Measurements from ENCODE around the gene TMPRSS5. TPM values are rescaled to one million over a fixed set of nuclear protein-coding genes. Genes with fewer than 3 reads are reported as not detected.
"Not testable (repeated sequence)": the region's sequence is repeated elsewhere in the genome, so short reads cannot be mapped to it uniquely, and the experiment has no call there.

TMPRSS5 gene
- 2.0 TPM for total RNA-seq

DNA sequence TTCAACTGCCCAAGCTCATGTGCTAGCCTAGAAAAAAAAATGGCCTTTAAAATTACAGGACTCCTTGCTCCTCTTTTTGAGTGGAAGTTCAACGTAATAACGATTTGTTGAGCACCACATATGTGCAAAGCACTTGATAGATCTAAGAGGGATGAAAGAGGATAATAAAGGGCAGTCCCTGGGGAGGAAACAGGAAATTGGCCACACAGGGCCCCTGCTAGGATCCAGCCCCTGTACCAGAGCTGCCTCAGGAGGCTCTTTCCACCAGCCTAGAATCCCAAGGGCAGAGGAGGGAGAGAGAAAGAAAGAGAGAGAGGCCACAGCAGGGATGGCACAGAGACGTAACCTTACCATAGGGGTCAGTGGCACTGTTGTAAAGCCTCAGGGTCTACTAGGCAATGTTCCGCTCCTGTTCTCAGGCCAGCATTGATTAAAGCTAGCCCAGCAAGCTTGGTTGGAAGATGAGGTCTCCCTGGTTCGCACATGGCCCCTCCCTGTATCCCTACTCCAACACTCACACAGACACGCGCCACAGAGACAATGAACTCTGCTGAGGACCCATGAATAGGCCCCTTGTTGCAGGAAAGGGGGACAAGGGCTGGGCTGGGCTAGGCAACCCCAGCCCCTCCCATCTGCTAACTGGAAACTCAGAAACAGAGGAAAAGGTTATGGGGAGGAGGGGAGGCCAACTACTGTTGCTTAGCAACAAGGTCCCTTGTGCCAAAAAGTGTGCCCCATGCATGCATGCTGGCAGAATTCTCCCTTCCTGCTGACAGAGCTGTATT, at the start of gene TMPRSS5:
TMPRSS5 (minus strand) TSS at position 438 of the 785 bp plus-strand sequence; CDS start at position 354, 84 bp downstream.
- DNase-seq (ENCODE audit: low spot score): no peak

DNA sequence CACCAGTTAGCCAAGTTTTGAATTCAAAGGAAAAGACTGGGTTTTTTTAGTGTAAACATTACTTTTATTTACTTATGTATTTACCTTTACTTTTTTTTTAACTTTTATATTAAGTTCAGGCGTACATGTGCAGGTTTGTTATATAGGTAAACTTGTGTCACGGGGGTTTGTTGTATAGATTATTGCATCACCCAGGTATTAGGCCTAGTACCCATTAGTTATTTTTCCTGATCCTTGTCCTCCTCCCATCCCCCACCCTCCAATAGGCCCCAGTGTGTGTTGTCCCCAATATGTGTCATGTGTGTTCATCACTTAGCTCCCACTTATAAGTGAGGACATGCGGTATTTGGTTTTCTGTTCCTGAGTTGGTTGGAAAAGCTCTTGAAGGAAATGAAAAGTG, 46.8 kb upstream of the TMPRSS5 start:
- DNase-seq (ENCODE audit: low spot score): no peak

DNA sequence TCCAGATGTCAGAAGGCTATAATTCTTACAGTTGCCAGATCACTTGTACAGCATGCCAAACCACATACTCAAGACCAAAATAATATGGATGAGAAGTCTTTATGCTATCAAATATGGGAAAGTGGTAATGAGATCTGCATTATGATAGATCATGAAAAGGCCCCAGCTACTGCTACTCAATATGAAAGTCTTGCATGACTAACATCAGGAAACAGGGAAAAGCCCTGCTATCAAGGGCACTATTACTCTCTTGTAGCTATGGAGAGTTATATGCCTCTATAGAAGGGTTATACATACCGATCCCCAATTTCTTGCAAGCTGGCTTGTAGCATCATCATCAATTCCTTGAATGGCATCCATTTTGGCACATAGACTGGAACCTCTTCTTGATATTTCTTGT, 30.2 kb upstream of the TMPRSS5 start:
- no peak for DNase-seq (ENCODE audit: low spot score)

DNA sequence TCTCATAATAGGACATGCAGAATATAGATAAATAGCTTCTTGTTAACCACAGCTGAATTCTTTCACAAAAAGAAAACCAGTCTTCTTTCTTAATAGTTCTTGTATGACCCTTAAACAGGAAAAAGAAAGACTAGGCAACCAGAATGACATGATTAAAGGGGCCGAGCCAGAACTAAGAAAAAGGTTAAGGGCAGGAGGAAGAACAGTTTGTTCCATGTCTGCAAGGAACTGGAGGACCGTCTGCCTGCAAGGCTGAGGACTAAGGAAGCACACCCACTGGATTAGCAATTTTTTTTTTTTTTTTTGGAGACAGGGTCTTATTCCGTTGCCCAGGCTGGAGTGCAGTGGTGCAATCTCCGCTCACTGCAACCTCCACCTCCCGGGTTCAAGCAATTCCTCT, 26.0 kb upstream of the TMPRSS5 start:
- no peak for DNase-seq (ENCODE audit: low spot score)

DNA sequence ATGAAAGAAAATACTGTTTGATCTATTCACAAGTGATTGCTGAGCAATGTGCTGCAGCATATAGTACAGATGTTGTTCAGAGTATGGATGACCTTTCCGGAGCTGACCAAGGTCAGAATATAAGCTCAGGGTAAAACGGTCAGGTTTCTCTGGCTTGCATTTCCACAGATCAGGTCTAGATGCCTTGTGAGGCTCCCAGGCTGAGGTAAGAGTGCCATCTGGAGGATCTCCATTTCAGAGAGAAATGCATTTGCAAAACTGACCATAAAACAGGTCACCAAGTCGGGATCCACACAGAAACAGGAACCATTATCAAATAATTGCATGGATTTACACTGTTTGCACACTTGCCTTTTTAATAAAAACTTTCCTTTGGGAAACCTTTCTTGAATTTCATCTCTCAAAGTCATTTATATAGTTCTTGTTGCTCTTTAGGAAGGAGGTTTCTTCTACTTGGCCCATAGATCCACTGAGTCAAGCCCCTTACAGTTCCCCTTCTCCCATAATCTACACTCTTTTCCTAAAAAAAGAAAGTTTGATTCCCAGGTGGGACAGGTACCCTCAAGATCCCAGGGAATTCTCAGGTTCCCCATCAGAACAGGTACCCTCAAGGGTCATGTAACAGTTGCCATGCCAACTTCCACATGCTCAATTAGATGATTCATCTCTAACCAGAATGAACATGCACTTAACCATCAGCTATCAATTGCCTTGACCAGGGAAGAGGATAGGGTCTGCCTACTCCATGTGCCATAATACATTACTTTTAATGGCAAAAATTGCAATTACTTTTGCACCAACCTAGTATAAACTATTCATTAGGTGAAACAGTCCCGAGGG, 25.0 kb upstream of the TMPRSS5 start:
- DNase-seq (ENCODE audit: low spot score): peak; percentile 45

DNA sequence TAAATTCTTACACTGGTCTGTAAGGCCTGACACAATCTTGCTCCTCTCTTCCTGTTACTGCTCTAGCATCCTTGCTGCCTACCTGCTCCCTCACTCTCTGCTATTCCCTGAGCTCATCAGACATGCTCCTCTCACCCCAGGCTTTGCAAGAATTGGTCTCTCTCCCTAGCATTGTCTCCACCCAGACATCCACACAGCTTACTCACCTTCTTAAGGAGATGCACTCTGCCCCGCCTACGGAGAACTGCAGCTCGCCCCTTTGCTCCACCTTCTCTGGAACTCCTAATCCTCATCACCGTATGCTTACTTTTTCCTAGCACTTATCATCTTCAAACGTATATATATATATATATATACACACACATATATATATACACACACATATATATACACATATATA, 23.3 kb upstream of the TMPRSS5 start:
- DNase-seq (ENCODE audit: low spot score): no peak

DNA sequence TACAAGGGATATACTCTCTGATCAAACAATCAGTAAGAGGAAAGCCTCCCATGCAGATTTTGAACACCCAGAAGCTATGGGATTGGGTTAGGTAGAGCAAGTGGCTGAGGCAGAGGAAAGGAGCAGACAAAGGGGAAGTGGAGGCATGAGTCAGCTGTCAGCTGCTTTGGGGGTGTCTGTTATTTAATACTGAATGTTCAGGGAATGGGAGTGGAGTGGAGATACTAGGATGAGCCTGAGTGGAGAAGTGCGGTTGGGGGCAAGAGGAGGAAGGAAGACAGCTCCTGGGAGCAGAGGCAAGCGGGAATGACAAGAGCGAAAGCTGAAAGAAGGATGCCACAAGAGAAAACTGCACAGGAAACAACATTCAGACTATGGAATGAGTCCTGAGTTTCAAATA, 22.7 kb upstream of the TMPRSS5 start:
- no peak for DNase-seq (ENCODE audit: low spot score)

DNA sequence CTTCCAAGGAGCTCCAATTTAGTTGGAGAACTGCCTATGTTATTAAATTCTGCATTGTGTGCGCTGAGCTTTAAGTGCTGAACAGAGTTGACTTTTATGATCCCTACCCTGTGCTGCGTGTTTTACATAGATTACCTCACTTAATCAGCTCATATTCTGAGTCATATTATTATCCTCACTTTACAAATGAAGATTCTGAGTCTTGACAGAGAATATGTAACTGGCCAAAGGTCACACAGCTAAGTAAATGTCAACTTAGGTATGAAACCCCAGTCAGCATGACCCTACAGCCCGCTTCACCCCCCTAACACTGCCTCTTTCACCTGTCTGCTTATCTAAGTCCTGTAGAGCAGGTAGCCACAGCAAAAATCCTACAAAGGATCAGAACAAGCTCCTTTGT, 19.8 kb upstream of the TMPRSS5 start:
- no peak for DNase-seq (ENCODE audit: low spot score)

DNA sequence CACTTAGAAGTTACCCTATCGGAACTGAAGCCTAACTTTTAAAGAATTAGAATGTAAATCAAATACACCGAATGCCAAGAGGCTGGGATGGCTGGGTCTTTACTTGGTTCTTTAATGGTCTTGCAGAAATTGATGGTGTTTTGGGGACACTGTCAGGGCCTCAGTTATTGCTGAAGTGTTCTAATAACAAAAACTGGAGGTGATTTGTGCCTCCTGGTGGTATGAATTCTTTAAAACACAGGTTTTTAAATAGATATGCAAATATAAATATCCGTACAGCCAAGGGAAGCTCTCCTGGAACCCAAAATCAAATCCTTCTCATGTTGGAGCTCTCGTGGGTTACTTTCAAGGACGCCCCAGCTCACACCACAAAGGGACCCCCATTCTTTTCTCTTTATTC, 19.3 kb upstream of the TMPRSS5 start:
- no peak for DNase-seq (ENCODE audit: low spot score)

DNA sequence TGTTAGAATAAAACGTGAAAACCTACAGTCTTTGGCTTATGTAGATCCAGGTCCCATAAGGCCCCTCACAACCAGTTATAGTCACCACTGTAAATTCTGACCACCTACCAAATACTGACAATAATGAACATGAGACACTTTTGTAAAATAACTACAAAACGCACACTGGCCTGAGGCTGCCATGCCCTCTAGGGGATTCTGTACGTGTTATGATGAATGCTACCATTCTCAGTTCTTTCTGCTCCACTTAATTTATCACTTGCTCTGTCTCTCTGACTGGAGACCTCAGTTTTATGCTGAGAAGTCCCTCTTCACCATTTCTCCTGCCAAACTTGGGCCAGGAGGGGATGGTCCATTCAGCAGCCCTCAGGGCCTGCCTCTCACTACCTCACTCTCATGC, 18.7 kb upstream of the TMPRSS5 start:
- DNase-seq (ENCODE audit: low spot score): no peak

DNA sequence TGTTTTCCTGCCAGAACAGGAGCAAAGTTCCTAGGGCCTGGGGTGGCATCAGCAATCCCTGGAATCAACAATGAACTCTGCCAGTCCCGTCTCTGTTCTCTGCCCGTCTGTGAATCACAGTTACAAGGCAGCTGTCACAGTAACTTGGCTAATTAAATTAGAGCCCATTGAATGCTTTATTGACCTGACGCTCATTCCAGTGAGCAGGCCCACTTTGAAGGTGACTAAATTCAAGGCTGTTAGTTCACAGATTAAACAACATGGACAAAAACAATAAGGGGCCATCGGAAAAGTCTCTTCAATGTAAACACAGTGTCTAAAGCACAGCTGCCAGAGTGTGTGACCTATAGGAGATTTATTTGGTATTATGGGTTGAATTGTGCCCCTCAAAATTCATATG, 17.7 kb upstream of the TMPRSS5 start:
- no peak for DNase-seq (ENCODE audit: low spot score)

DNA sequence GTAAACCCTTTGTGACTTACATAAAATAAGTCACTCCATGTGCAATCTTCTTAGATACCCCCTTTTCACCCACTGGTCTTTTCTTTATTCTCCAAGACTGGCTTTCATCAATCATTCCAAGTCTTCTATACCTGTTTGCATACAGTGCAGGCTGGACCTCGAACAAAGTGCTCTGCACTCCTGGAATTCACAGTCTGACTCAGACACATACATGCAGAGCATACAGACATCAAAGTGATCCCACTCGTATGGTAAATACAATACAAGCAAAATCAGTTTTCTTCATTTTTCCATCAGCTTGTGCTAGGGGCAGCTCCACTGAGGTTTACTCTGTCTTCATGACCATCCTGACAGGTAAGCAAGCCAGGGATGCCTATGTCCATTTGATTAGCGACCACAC, 16.8 kb upstream of the TMPRSS5 start:
- no peak for DNase-seq (ENCODE audit: low spot score)

DNA sequence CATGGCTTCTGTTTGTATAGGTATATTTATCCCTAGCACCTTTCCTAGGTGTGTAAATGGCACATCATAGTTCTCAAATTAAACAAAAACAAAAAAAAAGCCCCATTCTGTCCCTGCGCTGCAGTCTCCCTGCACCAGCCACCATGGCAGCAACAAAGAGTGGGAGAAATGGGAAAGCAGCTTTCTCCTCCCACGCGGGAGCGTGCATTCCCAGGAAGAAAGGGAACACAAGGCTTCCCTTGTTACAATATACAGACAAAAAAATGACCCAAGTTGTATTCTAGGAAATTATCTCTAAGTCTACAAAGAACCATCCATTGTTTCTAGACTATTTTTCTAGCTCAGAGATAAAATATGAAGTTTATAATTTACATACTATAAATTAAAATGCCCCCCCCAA, 16.1 kb upstream of the TMPRSS5 start:
- DNase-seq (ENCODE audit: low spot score): no peak

DNA sequence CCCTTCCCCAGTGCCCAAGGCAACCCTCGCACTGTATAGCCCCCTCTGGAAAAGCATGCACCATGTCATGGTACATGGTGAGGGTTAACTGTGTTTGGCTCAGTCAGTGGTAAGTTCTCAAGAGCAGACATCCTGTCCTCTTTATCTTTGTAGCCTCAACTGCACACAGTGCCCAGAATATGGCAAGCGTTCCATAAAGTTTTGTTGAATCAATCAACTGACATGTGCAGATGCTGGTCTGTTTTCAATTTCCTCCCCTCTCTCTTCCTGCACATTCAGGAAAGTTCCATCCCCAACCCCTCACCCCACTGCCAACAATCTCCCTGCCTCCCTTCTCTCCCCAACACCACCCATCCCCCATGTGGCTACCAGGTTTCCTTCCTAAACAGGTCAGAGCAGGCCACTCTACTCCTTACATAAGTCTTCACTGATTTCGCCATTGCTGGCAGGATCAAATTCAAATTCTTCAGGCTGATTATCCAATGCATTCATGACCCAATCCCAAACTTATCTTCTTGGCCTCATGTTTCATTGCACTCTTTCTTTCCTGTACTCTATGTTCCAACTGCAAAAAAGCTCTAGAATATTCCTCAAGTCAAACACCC, 15.5 kb upstream of the TMPRSS5 start:
- no peak for DNase-seq (ENCODE audit: low spot score)

DNA sequence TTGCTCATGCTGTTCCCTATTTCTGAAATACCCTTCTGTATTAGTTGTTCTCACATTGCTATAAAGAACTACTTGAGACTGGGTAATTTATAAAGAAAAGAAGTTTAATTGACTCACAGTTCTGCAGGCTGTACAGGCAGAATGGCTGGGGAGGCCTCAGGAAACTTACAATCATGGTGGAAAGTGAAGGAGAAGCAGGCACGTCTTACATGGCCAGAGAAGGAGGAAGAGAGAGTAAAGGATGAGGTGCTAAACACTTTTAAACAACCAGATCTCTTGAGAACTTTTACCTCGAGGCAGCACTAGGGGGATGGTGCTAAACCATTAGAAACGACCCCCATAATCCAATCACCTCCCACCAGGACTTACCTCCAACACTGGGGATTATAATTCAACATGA, 14.4 kb upstream of the TMPRSS5 start:
- not testable (repeated sequence) for DNase-seq (ENCODE audit: low spot score)

DNA sequence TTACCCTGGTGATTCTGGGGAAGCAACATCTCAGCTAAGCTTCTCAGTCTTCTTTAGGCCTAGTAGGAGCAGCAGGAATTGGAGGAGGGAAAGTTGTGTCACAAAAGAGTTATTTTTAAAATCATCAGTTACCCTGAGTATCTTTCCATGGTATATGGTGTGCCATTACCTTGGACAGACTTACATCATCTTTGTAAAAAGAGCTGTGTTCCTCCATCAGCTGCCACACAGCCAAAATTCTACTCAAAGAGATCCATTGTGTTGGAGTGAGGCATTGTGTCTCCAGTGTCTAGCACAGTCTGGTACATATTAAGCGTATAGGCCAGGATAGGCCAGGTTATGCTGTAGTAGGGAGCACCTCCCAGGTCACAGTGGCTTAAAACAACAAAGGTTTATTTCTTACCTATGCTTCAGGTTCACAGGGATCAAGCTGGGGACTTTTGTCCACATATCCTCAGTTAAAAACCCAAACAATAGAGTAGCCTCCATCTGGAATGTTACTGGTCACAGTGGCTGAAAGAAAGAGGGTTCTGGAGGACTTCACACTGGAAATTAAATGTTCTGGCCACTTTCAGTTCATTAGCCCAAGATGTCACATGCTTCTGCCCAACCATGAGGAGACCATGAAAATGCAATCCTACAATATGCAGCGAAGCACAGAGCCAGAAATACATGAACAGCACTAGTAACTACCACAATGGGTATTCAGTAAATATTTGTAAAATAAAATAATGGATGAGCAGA, 9.9 kb upstream of the TMPRSS5 start:
- no peak for DNase-seq (ENCODE audit: low spot score)

DNA sequence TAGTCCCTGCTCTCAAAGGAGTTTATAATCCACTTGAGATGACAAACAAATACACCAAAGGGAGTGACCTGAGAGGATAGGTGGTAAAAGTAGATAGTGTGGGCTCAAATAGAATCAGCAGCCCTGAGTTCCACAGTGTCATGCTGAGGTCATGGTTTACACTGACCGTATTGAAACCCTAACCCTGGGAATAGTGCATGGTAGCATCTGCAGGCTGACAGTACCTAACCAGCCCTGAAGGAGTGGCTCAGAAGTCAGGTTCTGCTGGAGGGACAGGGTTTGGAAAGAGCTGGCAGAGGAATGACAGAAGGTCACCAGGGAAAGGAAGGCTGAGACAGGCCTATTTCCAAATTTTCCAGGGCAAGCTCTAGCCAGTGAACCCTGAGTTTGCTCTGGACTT, 9.2 kb upstream of the TMPRSS5 start:
- DNase-seq (ENCODE audit: low spot score): no peak

DNA sequence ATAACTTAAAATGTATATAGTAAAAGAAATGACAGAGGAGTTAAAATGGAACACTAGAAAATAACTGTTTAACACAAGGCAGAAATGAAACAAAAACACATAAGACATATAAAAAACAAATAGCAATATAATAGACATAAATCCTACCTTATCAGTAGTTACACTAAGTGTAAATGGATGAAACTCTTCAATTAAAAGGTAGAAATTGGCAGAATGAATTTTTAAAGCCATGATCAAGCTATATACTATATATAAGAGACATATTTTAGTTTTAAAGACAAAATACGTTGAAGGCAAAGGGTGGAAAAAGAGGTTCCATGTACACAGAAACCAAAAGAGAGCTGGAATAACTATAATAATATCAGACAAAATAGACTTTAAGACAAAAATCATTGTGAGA, 4.9 kb upstream of the TMPRSS5 start:
- DNase-seq (ENCODE audit: low spot score): no peak

DNA sequence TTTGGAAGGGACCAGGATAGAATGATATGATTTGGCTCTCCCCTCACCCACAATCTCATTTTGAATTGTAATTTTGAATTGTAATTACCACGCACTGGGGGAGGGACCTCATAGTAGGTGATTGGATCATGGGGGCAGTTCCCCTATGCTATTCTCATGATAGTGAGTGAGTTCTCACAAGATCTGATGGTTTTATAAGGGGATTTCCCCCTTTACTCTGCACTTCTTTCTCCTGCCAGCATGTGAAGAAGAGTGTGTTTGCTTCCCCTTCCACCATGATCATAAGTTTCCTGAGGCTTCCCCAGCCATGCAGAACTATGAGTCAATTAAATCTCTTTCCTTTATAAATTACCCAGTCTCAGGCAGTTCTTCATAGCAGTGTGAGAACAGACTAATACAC, 2.6 kb downstream of the TMPRSS5 start:
- not testable (repeated sequence) for DNase-seq (ENCODE audit: low spot score)

DNA sequence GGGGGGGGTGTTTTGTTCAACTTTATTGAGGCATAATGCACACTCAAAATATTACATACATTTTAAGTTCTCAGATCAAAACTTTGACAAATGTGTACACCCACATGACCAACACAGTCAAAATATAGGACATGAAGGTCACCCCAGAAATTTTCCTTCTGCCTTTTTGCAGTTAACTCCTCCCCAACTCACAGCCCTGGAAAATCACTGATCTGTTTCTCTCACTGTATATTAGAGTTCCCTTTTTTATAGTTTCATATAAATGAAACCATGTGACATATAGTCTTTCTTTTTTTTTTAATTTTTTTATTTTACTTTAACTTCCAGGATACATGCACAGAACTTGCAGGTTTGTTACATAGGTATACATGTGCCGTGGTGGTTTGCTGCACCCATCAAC, 4.6 kb downstream of the TMPRSS5 start:
- DNase-seq (ENCODE audit: low spot score): no peak

DNA sequence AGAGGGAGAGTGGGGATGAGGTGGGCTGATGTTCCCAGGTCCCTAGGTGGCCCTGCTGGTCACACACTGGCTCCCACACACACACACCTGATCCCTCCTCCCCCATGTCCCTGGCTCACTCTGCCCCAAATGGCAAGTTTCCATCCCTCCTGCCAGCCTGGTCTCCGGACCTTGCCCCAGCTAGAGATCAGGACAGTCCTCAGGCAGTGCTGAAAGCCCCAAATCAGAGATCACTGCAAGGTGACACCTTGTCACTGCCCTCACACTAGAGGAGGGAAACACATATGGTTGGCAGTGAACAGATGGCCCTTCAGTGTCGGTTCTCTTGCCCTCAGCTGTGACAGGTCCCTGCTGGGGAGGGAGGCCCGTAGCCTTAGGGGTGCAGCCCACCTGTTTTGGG, 7.6 kb downstream of the TMPRSS5 start:
- DNase-seq (ENCODE audit: low spot score): no peak

DNA sequence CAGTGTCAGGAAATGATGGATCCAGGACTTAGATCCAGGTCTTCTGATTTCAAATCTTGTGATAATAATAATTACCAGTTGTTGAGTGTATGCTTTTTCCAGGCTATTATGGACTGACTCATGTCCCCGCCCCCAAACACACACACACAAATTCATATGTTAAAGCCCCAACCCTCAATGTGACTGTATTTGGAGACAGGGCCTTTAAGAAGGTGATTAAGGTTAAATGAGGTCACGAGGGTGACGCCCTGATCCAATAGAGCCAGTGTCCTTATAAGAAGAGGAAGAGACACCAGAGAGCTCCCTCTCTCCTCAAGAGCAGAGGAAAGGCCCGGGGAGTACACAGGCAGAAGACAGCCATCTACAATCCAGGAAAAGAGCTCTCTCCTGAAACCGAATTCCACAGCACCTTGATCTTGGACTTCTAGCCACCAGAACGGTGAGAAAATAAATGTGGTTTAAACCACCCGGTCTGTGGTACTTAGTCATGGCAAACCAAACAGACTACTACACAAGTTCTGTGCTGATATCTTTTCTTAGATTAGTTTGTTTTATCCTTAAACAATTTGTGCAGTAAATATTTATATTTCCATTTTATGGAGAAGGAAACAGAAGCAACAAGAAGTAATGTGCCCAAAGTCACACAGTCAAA, 8.2 kb downstream of the TMPRSS5 start:
- no peak for DNase-seq (ENCODE audit: low spot score)
